Stimulated activated CD4-positive, alpha-beta T cell treated with anti-CD3 and anti-CD28 coated beads, Interleukin-12 subunit alpha, Interleukin-12 subunit beta, amount 100 ng/mL, for 48 hours (primary cell): ENCODE results near the gene KCNH3.
"Not testable (repeated sequence)": the region's sequence is repeated elsewhere in the genome, so short reads cannot be mapped to it uniquely, and the experiment has no call there.

Experiments used
- DNase-seq, 3 donors: peaks; one replicate each; pipeline ENCODE4 v3.0.0-alpha.2; 2020; ENCODE audit warnings: low read depth in 2 of 3, low spot score in 1 of 3

The KCNH3 gene

DNA sequence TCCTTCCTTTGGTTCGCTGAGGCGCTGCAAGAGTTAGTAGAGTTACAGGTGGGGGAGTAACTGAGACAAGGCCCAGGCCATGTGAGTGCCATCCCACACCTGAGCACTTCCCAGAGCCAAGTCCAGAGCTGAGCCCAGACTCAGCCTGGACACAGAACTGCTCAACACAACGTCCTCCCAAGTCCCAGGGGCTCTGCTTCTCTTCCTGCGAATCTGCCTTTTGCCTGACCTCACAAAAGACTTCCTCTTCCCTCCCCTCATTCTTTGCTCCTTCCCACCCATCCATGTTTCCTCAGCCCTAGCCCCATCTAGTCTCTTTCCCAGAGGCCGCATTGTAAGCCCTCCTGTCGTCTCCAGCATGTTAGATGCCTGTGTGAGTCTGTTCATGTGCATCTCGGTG, 45.8 kb downstream of the KCNH3 start:
- DNase-seq, result no peak

DNA sequence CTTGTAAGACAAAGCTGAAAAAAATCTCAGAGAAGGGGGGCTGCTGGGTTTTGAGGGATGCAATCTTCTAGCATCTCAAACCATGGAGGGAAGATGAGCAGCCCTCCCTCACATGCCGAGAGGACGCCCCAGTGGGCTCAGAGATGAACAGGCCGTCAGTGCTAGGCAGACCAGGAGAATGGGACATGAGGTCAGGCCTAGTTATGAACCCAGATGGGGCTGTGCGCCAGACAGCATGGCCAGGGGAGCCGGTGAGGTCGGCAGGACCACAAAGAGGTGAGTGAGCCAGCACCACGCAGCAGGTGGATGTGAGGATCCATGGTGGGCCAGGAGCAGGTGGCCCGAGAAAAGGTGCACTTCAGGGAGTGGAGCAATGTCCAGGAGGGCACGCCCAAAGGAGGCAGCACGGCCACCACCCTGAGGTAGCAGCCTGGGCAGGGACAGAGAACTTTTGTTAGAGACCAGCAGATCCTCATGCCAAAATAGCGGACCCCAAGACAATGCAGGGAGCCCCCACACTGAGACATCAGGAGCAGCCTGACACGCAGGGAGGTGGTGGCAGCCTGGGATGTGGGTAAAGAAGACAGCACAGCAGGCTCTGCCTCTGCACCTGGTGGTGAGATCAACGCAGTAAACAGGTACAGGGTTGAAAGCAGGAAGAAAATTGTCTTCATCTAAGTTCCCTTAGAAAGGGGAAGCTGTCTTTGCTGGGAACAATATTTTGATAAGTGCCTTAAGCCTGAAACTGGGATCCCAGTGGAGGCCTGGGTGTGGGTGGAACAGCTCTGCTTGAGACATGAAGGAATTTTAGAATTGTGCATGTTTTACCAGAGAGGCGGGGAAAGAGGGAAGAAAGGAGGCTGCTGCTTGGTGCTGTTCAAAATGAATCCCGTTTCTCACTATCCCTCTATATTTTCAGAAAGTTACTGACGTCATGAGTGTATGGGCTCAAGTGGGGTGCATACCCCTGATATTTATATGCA, 46.9 kb downstream of the KCNH3 start:
- DNase-seq, result no peak

DNA sequence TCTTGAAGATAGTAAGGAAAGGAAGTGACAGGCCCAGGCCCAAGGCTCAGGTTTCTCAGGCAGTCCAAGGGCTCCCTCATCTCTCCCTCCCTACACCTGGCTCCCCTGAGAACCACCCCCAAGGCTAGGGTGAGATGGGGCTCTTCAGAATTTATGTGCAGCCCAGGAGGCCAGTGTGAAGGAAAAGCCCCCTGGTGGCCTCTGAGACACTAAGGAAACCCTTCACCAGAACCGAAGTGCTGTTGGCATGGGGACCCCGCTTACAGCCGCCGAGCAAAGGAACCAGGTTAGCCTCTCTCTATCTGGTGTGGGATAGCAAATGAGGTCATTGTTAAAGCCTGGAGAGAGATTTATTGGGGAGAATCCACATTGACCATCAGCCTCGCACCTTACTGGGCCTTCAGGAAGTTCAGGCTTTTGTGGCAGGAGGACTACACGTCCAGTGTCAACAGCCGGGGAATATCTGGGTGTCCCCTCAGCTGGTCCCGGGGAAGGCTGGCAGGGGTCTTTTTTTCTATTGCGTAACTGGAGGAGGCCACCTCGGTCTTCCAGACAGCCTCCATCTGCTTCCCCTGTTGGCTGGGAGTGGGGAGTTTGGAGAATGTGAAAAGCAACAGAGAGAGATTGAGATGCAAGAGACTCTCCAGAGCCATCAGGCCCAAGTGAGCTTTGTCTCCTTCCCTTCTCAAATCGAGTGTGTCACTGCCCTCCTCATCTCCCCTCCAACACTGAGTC, 48.5 kb downstream of the KCNH3 start:
- DNase-seq, result no peak

DNA sequence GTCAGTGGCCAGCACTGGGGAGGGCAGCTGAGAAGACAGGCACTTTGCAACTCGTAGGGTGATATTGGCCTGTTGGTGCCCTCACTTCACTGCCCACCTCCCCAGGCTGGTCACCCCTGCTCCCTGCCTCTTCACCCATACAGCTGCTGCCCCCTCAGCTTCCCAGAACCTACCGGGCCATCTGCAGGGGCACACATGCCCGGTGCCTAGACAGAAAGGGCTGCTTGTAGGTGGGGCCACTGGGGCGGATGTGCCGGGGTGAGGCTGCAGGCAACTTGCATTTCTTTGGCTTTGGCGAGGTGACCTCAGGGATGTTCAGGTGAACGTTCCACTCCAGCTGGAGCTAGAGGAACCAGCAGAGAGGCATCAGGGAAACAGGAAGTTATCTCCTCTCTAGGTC, 49.5 kb downstream of the KCNH3 start:
- no peak for DNase-seq

DNA sequence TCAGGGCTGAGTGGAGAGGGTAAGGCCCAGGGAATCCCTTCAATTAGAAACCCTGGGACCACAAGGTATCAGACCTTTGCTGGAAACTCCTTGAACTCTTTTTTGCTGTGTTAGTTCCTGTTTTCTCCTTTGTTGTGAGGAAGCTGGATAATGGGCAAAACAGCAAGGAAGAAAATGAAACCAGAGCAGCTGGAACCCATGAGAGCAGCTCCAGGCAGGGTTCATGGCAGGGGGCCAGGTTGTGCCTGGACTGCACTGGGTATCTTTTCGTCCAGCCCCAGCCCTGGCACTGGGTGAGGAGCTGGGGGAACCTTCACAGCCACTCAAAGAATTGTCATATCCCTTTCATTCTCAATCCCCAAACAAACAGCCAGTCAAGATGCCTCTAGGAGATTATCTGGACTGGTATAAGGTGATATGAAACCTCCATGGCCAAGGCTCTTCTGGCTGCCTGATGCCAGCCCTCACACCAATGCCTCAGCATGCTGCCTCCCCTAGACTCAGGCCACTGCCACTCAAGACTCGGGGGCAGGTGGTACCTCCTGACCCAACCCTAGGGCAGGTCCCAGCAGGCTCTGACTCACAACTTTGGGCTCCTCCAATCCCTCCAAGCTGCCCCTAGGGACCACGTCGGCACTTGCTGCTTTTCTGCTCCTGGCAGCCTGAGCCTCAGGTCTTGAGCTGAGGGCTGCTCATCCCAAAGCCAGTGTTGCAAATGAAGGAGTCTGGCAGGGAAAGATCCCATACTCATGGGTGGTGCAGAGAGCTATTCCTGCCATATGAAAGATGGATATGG, 50.1 kb downstream of the KCNH3 start:
- DNase-seq, result no peak

DNA sequence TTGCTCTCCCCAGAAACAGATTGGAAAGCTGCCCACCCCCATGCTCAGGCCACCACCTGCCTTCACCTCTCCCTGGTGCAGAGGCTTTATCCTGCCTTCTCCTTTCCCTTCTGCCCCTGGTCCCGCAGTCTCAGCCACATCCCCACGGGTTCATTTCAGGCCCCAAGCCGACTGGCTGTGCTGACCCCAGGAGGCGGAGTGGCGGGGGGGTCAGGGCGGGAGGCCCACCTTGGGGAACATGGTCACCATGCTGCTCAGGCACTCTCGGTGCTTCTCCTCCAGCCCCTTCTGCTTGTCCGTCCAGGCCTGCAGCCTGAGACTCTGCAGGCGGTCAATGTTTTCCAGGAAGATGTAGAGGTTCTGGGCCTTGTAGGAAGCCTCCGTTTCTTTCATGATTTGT, 59.7 kb downstream of the KCNH3 start:
- no peak for DNase-seq

DNA sequence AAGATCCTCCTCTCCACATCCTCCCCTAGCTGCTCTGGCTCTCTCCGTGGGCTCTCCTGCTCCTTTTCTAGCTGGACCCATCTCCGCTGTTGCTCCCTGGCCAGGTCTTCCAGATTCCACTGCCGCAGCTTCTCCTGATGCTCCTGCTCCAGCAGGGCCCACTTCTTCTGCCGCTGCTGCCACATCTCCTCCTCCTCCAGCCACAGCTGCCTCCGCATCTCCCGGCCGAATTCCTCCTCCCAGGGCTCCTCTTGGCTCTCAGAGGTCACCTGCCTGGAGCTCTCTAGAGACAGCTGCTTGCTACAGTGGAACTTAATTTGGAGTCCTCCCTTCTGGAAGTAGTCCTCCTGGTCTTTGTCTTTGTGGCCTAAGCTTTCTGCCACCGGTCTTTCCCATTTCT, 61.1 kb downstream of the KCNH3 start:
- no peak for DNase-seq

DNA sequence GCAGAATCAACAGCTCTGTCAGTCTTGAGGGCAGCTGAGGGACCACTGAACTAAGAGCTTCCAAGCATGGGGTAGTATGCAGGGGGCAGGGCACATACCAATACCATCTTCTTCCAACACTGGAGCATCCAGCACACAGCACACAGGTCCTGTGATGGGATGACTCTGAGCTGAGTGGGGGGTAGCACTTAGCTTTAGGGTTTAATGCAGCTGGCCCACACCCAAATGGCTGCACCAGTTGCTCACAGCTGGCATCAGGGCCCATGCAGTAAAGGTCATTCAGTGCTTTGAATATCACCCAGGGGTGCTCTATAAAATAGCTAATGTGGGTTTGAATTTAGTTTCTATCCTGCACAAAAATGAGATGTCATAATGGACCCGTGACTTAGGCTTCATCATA, 64.9 kb downstream of the KCNH3 start:
- DNase-seq, result no peak

DNA sequence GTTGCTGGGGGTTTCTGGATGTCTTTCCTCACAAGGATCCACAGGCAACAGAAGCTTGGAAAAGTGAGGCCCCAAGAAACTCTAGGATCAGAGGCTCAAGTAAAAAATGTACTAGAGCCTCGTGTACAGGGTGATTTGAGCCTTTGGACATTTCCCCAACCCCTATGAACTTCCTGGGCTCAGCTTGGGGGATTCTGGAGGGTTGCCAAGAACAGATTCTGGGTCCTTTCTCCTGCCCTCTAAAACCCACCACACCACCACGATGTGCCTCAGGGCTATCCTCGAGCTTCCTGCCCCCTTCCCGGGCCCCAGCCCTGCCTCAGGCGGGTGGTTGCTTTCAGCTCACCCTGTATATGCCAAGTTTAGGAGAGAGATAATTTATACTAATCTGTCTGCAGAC, 66.0 kb downstream of the KCNH3 start:
- DNase-seq, result no peak

DNA sequence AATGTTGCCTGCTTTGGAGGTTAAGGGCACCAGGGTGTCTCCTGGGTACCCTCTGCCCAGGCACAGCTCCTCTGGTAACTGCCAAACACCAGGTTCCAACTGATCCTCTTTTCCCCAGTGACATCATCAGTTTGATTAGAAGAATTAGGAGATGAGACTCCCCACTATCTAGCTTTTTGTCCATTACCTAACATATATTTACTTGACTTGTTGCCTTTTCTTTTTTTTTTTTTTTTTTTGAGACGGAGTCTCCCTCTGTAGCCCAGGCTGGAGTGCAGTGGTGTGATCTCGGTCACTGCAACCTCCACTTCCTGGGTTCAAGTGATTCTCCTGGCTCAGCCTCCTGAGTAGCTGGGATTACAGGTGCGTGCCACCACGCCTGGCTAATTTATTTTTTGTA, 66.7 kb downstream of the KCNH3 start, which contains the start of gene FAM186B:
Gene FAM186B (minus strand): TSS at position 101 of the 400 bp plus-strand sequence. CDS start 162 bp downstream, outside the sequence.
- DNase-seq, result not testable (repeated sequence)
